NOMO-1 treated with dmso at 0.1 percent for 144 hours (cell line): ENCODE data around the gene ZNF446.
"Not testable (repeated sequence)": the region's sequence is repeated elsewhere in the genome, so short reads cannot be mapped to it uniquely, and the experiment has no call there.

Experiments
- DNase-seq: peaks from one replicate; lab custom pipeline; 2025; ENCODE audit not compliant: unreplicated experiment; lab: John Stamatoyannopoulos, UW

ZNF446 gene

GRCh38 chr19:58469241-58470013 is 6.7 kb upstream of the ZNF446 start:
- no peak for DNase-seq

- DNase-seq, result not testable (repeated sequence)
Observed at GRCh38 chr19:58470837-58471543, 5.2 kb upstream of the ZNF446 start.

DNA sequence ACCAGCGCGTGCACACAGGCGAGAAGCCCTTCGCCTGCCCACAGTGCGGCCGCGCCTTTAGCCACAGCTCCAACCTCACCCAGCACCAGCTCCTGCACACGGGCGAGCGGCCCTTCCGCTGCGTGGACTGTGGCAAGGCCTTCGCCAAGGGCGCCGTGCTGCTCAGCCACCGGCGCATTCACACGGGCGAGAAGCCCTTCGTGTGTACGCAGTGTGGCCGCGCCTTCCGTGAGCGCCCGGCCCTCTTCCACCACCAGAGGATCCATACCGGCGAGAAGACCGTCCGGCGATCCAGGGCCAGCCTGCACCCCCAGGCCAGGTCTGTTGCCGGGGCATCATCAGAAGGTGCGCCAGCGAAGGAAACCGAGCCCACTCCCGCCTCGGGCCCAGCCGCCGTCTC is 4.4 kb upstream of the ZNF446 start:
- DNase-seq, result no peak

- no peak for DNase-seq
Observed at GRCh38 chr19:58473775-58474174, 2.4 kb upstream of the ZNF446 start.

GRCh38 chr19:58474291-58474996 is 1.7 kb upstream of the ZNF446 start:
- DNase-seq, result no peak

GRCh38 chr19:58474997-58475713 is 997 bp upstream of the ZNF446 start:
- no peak for DNase-seq

GRCh38 chr19:58476498-58477015 is 405 bp downstream of the ZNF446 start:
- DNase-seq, result no peak

DNA sequence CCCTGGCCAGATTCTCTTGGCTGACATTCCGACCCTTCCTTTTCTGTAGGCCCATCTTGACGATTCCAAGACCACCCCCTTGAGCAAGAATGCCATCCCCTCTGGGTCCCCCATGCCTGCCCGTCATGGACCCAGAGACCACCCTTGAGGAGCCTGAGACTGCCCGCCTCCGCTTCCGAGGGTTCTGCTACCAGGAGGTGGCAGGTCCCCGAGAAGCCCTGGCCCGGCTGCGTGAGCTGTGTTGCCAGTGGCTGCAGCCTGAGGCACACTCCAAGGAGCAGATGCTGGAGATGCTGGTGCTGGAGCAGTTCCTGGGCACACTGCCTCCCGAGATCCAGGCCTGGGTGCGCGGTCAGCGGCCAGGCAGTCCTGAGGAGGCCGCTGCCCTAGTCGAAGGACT is 978 bp downstream of the ZNF446 start:
- no peak for DNase-seq

DNA sequence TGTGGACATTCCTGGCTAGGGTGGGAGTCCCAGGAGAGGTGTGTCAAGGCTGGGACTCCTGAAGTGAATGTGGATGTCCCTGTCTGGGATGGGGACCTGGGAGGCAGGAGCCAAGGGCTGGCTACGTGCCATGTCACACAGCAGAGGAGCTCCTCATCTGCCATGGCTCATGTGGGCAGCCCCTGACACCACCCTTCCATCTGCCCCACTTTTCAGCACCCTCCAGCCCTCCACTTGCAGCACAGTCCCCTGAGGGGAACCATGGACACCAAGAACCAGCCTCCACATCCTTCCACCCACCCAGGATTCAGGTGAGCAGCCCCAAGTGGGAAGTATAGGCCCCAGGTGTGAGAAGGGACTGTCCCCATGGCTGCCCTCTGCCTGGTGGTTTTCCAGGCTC is 1.7 kb downstream of the ZNF446 start:
- DNase-seq, result no peak

DNA sequence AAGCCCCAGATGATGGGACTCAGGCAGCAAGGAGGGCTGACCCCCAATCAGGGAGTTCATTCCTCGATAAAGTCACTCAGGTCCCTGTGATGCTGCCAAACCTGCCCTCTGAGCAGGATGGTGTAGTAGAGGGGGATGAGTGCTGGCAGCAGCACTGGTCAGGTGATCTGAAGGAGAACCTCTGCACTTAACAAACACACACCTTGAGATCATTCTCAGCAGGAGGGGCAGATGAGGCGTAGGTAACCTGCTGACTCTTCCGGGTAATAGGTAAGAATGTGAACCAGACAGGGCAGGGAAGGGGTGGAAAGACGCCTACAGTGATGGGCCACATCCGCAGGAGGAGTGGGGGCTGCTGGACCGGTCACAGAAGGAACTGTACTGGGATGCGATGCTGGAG is 3.2 kb downstream of the ZNF446 start:
- DNase-seq, result no peak

- DNase-seq, result no peak
Observed at GRCh38 chr19:58479736-58480480, 3.8 kb downstream of the ZNF446 start.

- no peak for DNase-seq
Observed at GRCh38 chr19:58480481-58480830, 4.3 kb downstream of the ZNF446 start.

DNA sequence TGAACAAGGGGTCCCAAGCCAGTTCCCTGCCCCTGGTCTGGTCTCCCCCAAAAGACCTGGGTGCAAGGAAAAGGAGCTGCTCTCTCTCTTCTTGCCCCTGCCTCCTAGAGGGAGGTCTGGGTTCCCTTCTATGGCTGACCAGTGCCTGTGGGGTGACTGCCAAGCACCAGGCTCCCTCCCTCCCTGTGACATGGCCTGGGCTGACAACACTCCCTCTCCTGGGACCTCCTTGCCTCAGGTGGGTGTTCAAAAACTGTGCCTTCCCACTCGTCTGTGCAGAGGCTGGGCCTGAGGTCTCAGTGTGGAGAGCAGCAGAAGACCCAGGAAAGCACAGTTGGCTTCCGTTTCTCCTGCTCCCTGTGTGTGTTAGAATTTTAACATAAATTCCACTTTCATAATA is 4.7 kb downstream of the ZNF446 start:
- no peak for DNase-seq

DNA sequence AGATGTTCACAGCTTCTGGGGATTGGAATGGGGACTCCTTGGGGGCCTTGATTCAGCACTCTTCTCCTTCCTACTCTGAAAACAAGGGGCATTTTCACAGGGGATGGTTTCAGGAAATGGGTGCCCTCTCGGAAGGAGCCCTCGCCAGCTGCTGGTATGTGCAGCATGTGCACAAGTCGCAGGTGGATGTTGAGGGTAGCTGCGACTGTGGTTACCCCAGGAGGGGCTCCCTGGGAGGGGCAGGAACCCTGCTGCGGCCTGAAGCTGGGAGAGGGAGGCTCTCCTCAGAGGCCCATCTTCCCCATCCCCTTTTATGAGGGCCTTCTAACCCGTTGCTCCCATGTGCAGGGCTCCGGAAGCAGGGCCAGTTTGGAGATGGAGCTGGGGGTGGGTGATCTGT is 6.2 kb downstream of the ZNF446 start:
- no peak for DNase-seq

- no peak for DNase-seq
Observed at GRCh38 chr19:58483776-58484175, 7.6 kb downstream of the ZNF446 start.

DNA sequence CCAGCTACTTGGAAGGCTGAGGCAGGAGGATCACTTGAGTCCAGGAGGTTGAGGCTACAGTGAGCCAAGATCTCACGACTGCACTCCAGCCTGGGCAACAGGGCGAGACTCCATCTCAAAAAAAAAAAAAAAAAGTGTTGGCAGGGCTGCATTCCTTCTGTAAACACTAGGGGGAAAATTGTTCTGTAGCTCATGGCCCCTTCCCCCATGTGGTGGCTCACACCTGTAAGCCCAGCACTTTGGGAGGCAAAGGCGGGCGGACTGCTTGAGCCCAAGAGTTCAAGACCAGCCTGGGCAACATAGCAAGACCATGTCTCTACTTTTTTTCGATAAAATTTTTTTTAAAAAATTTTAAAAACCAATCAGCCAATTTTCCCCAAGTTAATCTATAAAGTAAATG is 8.2 kb downstream of the ZNF446 start:
- DNase-seq, result not testable (repeated sequence)

GRCh38 chr19:58491393-58491792 is 15.2 kb downstream of the ZNF446 start:
- no peak for DNase-seq

DNA sequence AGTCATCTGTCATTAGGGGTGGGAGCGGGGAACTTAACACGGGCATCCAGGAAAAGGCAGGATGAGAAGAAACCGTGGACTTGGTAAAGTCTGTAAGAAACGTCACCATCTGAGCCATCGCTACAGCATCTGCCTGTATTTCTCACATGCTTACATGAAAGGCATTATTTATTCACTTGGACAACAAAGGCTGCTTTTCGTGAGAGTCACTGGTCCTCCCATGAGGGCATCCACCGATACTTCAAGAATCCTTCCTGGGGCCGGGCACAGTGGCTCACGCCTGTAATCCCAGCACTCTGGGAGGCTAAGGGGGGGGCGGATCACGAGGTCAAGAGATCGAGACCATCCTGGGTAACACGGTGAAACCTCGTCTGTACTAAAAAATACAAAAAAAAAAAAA is 16.1 kb downstream of the ZNF446 start:
- no peak for DNase-seq

DNA sequence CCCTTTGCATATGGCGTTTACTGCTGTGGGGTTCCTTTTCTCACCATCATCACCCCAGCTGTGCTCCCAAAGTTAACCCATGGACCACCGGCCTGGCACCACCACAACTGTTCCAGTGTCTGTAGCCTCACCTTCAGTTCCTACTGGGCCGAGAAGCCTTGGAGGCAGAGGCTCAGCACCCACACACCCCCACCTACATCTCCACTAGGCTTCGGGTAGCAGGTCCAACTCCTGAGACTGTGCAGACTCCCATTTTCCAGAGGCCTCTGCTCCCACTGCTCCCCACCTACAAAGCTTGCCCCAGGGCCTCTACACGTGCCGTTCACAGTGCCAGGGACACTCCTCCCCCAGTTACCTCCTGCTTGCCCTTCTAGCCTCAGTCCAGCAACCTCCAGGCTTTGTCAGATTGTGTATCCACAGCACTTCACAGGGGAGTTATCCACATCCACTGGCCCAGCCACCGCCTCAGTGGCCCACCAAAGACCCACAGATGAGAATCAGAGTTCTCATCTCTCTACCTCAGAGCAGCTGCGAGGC is 21.6 kb downstream of the ZNF446 start:
- no peak for DNase-seq

DNA sequence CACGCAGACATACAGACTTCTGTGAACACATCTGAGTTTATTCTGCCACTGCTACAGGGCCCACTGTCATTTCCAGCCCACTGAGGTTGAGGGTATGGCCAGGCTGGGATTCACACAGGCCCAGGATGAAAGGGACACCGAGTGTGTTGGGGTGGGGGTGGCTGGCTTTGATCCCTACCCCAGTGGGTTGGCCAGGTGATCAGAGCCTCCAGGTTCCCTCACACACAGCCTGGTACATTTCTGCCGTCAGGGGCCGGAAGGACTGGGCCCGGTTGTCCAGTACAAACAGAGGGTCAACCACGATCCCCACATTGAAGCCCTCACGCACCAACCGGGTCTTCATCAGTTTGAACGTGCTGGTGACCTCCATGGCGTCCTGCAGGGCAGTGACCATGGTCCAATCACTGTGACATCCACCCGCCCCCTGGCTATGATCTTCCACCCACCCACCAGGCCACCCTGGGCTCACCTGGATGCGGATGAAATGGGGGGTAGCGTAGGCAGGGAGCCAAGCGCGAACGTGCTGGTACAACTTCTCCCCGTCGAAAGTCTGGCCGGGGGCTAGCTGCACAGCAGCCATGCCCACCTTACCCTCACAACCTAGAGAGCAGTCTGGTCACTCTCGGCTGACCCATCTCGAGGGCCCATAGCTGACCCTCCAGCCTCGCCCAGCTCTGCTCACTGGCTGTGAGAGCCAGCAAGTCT is 22.3 kb downstream of the ZNF446 start:
- no peak for DNase-seq
